HCT116 (cell line): Measurements from ENCODE around the gene PPP1R12C.

Experiments used
- CTCF ChIP-seq, 3 experiments: fragments of 200-600 bp in 1 of 3; sonication (generic) in 1 of 3; IDR thresholded peaks in 2 of 3; conservative IDR thresholded peaks in 1 of 3; 2 replicates each; pipeline ENCODE4 v1.5.1; 2012 to 2017; ENCODE audit warnings: low read depth in 2 of 3, low read length in 2 of 3, antibody characterized with exemption in 1 of 3, borderline replicate concordance in 1 of 3, control low read depth in 1 of 3, mild to moderate bottlenecking in 1 of 3, mixed read lengths in 1 of 3, mixed run types in 1 of 3, moderate library complexity in 1 of 3; ENCODE audit not compliant: insufficient read depth in 1 of 3
- EZH2phosphoT487 ChIP-seq: fragments of 200-600 bp; IDR thresholded peaks from 2 replicates; pipeline ENCODE4 v1.6.1; 2018; ENCODE audit warnings: antibody characterized with exemption, borderline replicate concordance
- POLR2A ChIP-seq: IDR thresholded peaks from 2 replicates; pipeline ENCODE4 v1.7.0; 2011; ENCODE audit warnings: borderline replicate concordance; ENCODE audit not compliant: insufficient read depth, insufficient read length; ENCODE audit errors: extremely low read depth
- POLR2AphosphoS5 ChIP-seq: IDR thresholded peaks from 2 replicates; pipeline ENCODE4 v1.6.1; 2011; ENCODE audit warnings: mild to moderate bottlenecking, low read depth, low read length, moderate library complexity

DNA sequence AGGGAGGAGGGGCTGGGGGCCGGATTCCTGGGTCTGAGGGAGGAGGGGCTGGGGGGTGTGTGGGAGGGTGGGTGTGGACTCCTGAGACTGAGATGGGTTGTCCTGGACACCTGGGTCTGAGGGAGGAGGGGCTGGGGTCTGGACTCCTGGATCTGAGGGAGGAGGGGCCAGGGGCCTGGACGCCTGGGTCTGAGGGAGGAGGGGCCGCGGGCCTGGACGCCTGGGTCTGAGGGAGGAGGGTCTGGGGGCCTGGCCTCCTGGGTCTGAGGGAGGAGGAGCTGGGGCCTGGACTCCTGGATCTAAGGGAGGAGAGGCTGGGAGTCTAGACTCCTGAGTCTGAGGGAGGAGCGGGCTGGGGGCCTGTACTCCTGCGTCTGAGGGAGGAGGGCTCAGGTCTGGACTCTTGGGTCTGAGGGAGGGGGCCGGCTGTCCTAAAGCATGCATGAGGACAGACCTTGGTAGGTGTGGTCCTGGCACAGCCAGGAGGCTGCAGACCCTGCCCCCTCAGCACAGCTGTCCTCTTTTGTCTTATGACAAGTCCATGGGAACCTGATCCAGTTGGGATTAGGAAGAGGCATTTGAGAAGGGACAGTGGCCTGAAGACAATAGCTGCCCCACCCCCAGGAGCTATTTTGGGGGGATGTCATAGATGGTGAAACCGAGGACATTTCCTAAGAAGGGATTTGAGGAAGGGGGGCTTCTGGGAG, 30.3 kb upstream of the PPP1R12C start:
- TF ChIP-seq EZH2phosphoT487 (no peak), POLR2A (no peak), POLR2AphosphoS5 (no peak), CTCF (IDR thresholded peaks at IDR 0.05 in 2 of 3, conservative IDR thresholded peaks at IDR 0.05 in 1 of 3; ENCODE audit: borderline replicate concordance in 1 of 3, insufficient read depth in 1 of 3, low read depth in 2 of 3, low read length in 2 of 3) (no peak)
